ENCODE measurements around the gene MED19. TPM values are rescaled to one million over a fixed set of nuclear protein-coding genes. Genes with fewer than 3 reads are reported as not detected.

MED19 gene
- total RNA-seq (2014; rRNA removed; shearing (Covaris generic)), result 28.5 and 33.3 TPM in 2 replicates

DNA sequence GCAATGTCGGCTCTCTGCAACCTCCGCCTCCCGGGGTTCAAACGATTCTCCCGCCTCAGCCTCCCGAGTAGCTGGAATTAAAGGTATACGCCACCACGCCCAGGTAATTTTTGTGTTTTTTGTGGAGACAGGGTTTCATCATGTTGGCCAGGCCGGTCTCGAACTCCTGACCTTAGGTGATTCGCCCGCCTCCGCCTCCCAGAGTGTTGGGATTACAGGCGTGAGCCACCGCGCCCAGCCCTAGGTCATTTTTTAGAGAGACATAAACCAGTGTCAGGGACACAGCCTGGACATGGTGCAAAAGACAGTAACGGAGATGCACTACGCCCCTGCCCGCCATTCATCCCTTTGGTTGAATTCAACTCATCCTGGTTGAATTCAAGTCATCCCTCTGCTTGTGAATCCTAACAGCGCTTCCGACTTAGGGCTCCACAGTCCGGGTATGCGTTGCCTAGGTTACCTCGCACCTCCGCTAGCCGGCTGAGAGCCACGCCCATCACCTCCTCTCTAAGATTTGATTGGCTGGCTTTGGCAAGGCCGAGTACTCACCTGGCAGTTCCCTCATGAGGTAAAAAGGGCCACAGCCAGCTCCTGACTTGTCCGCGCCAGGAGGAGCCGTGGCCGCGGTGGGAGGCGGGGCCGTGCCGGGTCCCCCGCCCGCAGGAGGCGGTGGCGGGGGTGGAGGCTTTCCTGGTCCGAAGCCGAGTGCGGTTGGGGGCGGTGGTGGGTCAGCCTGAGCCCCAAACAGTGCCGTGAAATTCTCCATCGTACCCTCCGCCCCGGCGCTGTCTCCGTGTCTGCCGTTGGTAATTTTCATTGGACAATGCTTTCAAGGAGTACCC lies at the start of gene MED19:
Gene MED19, minus strand, starts transcription at position 802 of the 842 bp plus-strand sequence. Its CDS starts 36 bp downstream, at position 766.

DNA sequence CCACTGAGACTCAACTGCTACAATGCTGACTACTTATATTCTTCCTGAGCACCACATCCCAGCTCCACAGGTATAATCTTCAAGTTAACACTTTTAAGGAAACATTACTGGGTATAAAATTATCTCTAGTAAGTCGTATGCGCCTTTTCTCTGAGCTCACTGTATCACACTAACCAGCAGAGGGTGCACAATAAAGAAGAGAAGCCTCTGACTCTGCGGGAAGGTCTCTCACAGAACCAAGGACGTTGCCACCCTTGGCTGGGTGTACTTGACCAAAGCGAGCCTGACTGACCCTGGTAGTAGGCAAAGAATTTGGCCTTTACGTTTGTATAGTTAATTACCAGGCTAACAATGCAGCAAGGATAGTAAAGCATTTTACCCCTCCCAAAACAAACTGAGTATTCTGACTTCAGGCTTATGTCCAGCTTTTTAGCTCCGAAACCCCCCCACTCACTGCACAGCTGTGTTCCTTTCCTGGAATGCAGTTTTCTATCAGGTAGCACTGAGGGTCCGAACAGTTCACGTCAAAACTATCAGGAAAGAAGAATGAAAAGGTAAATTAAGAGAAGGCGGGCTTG lies 39.8 kb upstream of the MED19 start, which contains the start of gene BTBD18:
Gene BTBD18, minus strand, starts transcription at position 144 of the 578 bp plus-strand sequence. CDS start 631 bp downstream, outside the sequence.

DNA sequence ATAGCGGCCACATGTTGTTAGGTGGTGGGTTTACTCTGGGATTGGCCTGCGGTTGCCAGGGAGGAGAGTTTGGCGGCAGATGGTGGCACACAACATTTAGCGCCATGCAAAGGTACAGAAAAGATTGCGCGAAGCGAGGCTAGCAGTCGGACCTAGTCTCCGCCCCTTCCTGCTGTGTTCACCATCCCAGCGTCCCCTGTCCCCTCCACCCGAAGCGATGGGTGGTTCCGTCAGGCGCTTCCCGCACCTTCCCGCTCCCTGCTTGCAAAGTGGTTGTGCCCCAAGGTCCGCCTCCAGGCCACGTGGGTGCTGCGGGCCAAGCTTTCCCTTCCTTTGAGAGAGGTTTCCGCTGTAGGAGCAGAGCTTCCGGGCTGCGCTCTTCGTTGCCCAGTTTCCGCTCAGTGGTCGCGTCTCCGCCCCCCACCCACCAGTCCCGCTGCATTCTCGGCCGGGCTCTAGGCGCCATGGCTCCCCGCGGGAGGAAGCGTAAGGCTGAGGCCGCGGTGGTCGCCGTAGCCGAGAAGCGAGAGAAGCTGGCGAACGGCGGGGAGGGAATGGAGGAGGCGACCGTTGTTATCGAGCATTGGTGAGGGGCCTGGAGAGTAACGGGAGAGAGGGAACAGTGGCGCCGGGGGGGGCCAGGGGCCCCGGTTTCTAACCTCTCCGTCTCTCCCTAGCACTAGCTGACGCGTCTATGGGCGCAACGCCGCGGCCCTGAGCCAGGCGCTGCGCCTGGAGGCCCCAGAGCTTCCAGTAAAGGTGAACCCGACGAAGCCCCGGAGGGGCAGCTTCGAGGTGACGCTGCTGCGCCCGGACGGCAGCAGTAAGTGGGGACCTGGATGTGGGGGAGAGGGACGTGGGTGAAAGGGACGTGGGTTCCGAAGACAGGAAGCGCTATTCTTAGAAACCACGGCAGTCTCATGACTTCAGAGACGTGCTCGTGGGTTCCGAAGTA lies 29.4 kb upstream of the MED19 start, which contains the start of gene SELENOH:
Gene SELENOH, plus strand, starts transcription at position 360 of the 955 bp plus-strand sequence. Its CDS starts 105 bp downstream, at position 465.

DNA sequence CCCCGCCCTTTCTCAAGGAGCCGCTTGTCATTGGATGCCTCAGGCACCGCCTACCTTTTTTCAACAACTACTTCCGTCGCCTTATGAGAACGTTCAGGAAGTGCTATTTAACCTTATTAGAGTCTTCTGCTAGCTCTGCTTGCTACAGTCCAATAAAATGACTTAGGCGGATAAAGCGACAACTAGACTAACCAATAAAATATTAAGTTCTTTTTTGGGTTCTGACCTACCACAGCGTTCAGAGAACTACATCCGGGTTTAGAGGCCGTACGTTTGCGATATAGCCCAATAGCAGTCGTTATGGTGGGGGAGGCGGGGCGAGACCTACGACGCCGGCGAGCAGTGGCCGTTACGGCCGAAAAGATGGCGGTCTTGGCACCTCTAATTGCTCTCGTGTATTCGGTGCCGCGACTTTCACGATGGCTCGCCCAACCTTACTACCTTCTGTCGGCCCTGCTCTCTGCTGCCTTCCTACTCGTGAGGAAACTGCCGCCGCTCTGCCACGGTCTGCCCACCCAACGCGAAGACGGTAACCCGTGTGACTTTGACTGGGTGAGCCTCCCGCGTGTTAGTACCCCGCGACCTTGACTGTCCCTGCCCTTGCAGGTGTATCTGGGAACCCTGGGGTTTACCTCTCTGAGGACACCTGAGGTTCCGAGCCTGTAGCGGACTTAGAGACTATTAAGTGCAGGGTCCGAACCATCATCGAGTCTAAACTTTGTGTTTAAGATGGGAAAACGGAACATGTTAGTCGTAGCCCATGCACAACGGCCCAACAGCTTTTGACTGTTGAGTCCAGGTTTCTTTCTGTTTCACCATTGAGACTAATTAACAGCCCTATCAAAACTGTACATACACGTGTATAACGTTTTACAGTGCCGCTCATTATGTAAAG lies 488 bp upstream of the MED19 start, which contains the start of gene TMX2:
Gene TMX2, plus strand, starts transcription at position 338 of the 895 bp plus-strand sequence. Its CDS starts 26 bp downstream, at position 364.

GRCh38 chr11:57667736-57668433 lies 44.1 kb downstream of the MED19 start, which contains the start of gene ZDHHC5:
Gene ZDHHC5 (plus strand): TSS chr11:57668114. CDS start chr11:57673091, 4,977 bp downstream.

GRCh38 chr11:57657194-57658022 lies 54.6 kb downstream of the MED19 start, which contains the start of gene CLP1:
Gene CLP1 (plus strand): TSS chr11:57657762. CDS start chr11:57659477, 1,715 bp downstream.

Small RNAs within 50 kb of the gene (small RNA-seq; reads per million reads assigned to genes)
- gene TMX2-CTNND1, result not detected

Other genes starting within 250 kb of the MED19 start
- 15.6 and 17.5 TPM in 2 replicates for gene SLC43A1, start 196.5 kb downstream of the MED19 start, total RNA-seq (2014; rRNA removed; shearing (Covaris generic))
- gene TIMM10, start 181.5 kb downstream of the MED19 start, total RNA-seq (2014; rRNA removed; shearing (Covaris generic)), result 144 and 159 TPM in 2 replicates
- not detected in 2 replicates for gene SMTNL1, start 174.6 kb downstream of the MED19 start, total RNA-seq (2014; rRNA removed; shearing (Covaris generic))
- gene UBE2L6, start 144.5 kb downstream of the MED19 start, total RNA-seq (2014; rRNA removed; shearing (Covaris generic)), result 48.8 and 52.1 TPM in 2 replicates
- gene SERPING1, start 114.5 kb downstream of the MED19 start, total RNA-seq (2014; rRNA removed; shearing (Covaris generic)), result 0.42 TPM in 1 of 2 replicates, not detected in the other
- 2.0 and 2.4 TPM in 2 replicates for gene YPEL4, start 62.3 kb downstream of the MED19 start, total RNA-seq (2014; rRNA removed; shearing (Covaris generic))
- 21.2 and 23.4 TPM in 2 replicates for gene CLP1, start 54.5 kb downstream of the MED19 start, total RNA-seq (2014; rRNA removed; shearing (Covaris generic))
- 34.0 and 44.5 TPM in 2 replicates for gene ZDHHC5, start 44.1 kb downstream of the MED19 start, total RNA-seq (2014; rRNA removed; shearing (Covaris generic))
- 130 and 134 TPM in 2 replicates for gene TMX2, start 378 bp upstream of the MED19 start, total RNA-seq (2014; rRNA removed; shearing (Covaris generic))
- 363 and 391 TPM in 2 replicates for gene SELENOH, start 29.3 kb upstream of the MED19 start, total RNA-seq (2014; rRNA removed; shearing (Covaris generic))
- gene BTBD18, start 39.6 kb upstream of the MED19 start, total RNA-seq (2014; rRNA removed; shearing (Covaris generic)), result 0.04 and 0.13 TPM in 2 replicates
- 98.3 and 102 TPM in 2 replicates for gene CTNND1, start 49.6 kb upstream of the MED19 start, total RNA-seq (2014; rRNA removed; shearing (Covaris generic))

Data from A375 (cell line).